HG03064 (cell line): ENCODE results near the gene TTBK2.

Experiments
- ATAC-seq: cut with Tn5 transposase; IDR thresholded peaks from one replicate; pipeline ENCODE4 v1.9.1; 2021; ENCODE audit warnings: low read depth; ENCODE audit not compliant: unreplicated experiment

The TTBK2 gene

GRCh38 chr15:42836251-42836650 is 84.3 kb downstream of the TTBK2 start:
- no peak for ATAC-seq

GRCh38 chr15:42832576-42832975 is 88.0 kb downstream of the TTBK2 start:
- ATAC-seq = no peak

GRCh38 chr15:42826251-42826890 is 94.2 kb downstream of the TTBK2 start:
- no peak for ATAC-seq

- ATAC-seq = no peak
Measured at GRCh38 chr15:42825599-42825998, 95.0 kb downstream of the TTBK2 start.

- ATAC-seq = no peak
Measured at GRCh38 chr15:42820811-42821210, 99.8 kb downstream of the TTBK2 start.

GRCh38 chr15:42819786-42820185 is 100.8 kb downstream of the TTBK2 start:
- ATAC-seq = no peak

GRCh38 chr15:42811433-42811832 is 109.1 kb downstream of the TTBK2 start:
- ATAC-seq = no peak

- ATAC-seq = no peak
Measured at GRCh38 chr15:42808913-42809312, 111.7 kb downstream of the TTBK2 start.

GRCh38 chr15:42805266-42805665 is 115.3 kb downstream of the TTBK2 start:
- no peak for ATAC-seq

- no peak for ATAC-seq
Measured at GRCh38 chr15:42804739-42805138, 115.8 kb downstream of the TTBK2 start.

GRCh38 chr15:42803436-42803835 is 117.1 kb downstream of the TTBK2 start:
- ATAC-seq = no peak

- no peak for ATAC-seq
Measured at GRCh38 chr15:42802168-42802567, 118.4 kb downstream of the TTBK2 start.

- no peak for ATAC-seq
Measured at GRCh38 chr15:42800731-42801474, 119.7 kb downstream of the TTBK2 start.

- ATAC-seq = no peak
Measured at GRCh38 chr15:42798802-42799201, 121.8 kb downstream of the TTBK2 start.

GRCh38 chr15:42796955-42797782 is 123.4 kb downstream of the TTBK2 start:
- ATAC-seq = no peak

GRCh38 chr15:42788725-42789124 is 131.9 kb downstream of the TTBK2 start:
- no peak for ATAC-seq

- ATAC-seq = no peak
Measured at GRCh38 chr15:42786978-42787377, 133.6 kb downstream of the TTBK2 start.

- no peak for ATAC-seq
Measured at GRCh38 chr15:42785569-42785968, 135.0 kb downstream of the TTBK2 start.

- ATAC-seq = no peak
Measured at GRCh38 chr15:42784705-42785104, 135.9 kb downstream of the TTBK2 start.

GRCh38 chr15:42782716-42783115 is 137.9 kb downstream of the TTBK2 start:
- ATAC-seq = no peak

- no peak for ATAC-seq
Measured at GRCh38 chr15:42775416-42775815, 145.2 kb downstream of the TTBK2 start.
